Prostate gland (tissue), 2 donors: ENCODE measurements around the gene JPH3.

ENCODE experiments used
- POLR2AphosphoS5 ChIP-seq: sonication (generic); formaldehyde crosslinking; IDR thresholded peaks from one replicate; pipeline ENCODE4 v1.6.1; 2017; ENCODE audit warnings: antibody characterized with exemption
- TF ChIP-seq, protein P1 (sequence below), 4 experiments: fragments of 200-600 bp in 2 of 4; fragments of 450-650 bp in 2 of 4; sonication (generic) in 2 of 4; IDR thresholded peaks; 1 replicate in 3 of 4; 2 replicates in 1 of 4; pipeline ENCODE4 v1.5.1; 2016 to 2019; ENCODE audit warnings: antibody characterized with exemption in 4 of 4, mild to moderate bottlenecking in 2 of 4, moderate library complexity in 2 of 4

- TF ChIP-seq, protein P1, sequence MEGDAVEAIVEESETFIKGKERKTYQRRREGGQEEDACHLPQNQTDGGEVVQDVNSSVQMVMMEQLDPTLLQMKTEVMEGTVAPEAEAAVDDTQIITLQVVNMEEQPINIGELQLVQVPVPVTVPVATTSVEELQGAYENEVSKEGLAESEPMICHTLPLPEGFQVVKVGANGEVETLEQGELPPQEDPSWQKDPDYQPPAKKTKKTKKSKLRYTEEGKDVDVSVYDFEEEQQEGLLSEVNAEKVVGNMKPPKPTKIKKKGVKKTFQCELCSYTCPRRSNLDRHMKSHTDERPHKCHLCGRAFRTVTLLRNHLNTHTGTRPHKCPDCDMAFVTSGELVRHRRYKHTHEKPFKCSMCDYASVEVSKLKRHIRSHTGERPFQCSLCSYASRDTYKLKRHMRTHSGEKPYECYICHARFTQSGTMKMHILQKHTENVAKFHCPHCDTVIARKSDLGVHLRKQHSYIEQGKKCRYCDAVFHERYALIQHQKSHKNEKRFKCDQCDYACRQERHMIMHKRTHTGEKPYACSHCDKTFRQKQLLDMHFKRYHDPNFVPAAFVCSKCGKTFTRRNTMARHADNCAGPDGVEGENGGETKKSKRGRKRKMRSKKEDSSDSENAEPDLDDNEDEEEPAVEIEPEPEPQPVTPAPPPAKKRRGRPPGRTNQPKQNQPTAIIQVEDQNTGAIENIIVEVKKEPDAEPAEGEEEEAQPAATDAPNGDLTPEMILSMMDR (IDR thresholded peaks at IDR 0.05): no peak
- no peak for TF ChIP-seq POLR2AphosphoS5
These were observed 17.3 kb downstream of the JPH3 start for GRCh38 chr16:87619360-87620200.
